K562 (cell line): ENCODE measurements around the gene ADORA2A. TPM values are rescaled to one million over a fixed set of nuclear protein-coding genes. Genes with fewer than 3 reads are reported as not detected.

Experiments used
- ATAC-seq: fragments of 200-7000 bp; cut with Tn5 transposase; 3 replicates; pipeline ENCODE4 v1.9.1; 2020; ENCODE audit warnings: moderate library complexity
- BruUV-seq: library from RNA; stranded (reverse); fragments of 400-500 nt; replicated peaks from 2 replicates; lab custom pipeline; 2021; lab: Mats Ljungman, UMichigan
- CTCF ChIA-PET: fragments of 300-600 bp; formaldehyde crosslinking; extraction: SDS; loops from one replicate; lab custom pipeline; 2021; ENCODE audit warnings: low intra/inter-chr PET ratio; lab: Yijun Ruan, JAX
- POLR2A ChIA-PET: fragments of 300-600, 350-650 bp; sonication (Branson Sonifier 250); formaldehyde crosslinking; extraction: SDS; loops from one replicate; lab custom pipeline; 2021; ENCODE audit warnings: antibody characterized with exemption, inconsistent platforms; lab: Yijun Ruan, JAX
- DNase-seq, 4 experiments: peaks; one replicate each; pipeline versions ENCODE4 v3.0.0 to v3.0.0-alpha.2; 2011 to 2018; ENCODE audit warnings: low spot score in 3 of 4, mixed read lengths in 3 of 4; ENCODE audit errors: extremely low read depth in 1 of 4
- FAIRE-seq: peaks from 2 replicates; lab custom pipeline; 2011; peaks lifted over from hg19 to GRCh38; lab: Jason Lieb, UNC
- H2AFZ ChIP-seq: 2 replicates; pipeline ENCODE4 v1.6.0; 2011; ENCODE audit warnings: low read depth, low read length, control low read depth, inconsistent platforms
- H3K27ac ChIP-seq: fragments of 200-600 bp; 3 replicates; pipeline ENCODE4 v1.8.0; 2011; ENCODE audit warnings: low read depth, mild to moderate bottlenecking, control low read depth, inconsistent platforms, low read length, moderate library complexity, mixed read lengths; ENCODE audit errors: extremely low read depth
- H3K27me3 ChIP-seq, 2 experiments: fragments of 300-600 bp in 1 of 2; 2 replicates in 1 of 2; 3 replicates in 1 of 2; pipeline versions ENCODE4 v1.6.0 to v1.8.0; 2011; ENCODE audit warnings: inconsistent platforms in 2 of 2, low read length in 2 of 2, mild to moderate bottlenecking in 1 of 2, mixed read lengths in 1 of 2, moderate library complexity in 1 of 2; ENCODE audit not compliant: control insufficient read depth in 2 of 2, insufficient read depth in 2 of 2
- H3K36me3 ChIP-seq: fragments of 300-600 bp; 3 replicates; pipeline ENCODE4 v1.8.0; 2011; ENCODE audit warnings: mild to moderate bottlenecking, low read length, inconsistent platforms; ENCODE audit not compliant: control insufficient read depth, insufficient read depth
- H3K4me1 ChIP-seq, 2 experiments: fragments of 200-600 bp in 1 of 2; replicated peaks in 1 of 2; 2 replicates in 1 of 2; 3 replicates in 1 of 2; pipeline versions ENCODE4 v1.5.1 to v1.8.0; 2011; ENCODE audit warnings: inconsistent platforms in 2 of 2, low read length in 2 of 2, mild to moderate bottlenecking in 1 of 2, mixed read lengths in 1 of 2, moderate library complexity in 1 of 2; ENCODE audit not compliant: control insufficient read depth in 2 of 2, insufficient read depth in 2 of 2
- H3K4me2 ChIP-seq: 2 replicates; pipeline ENCODE4 v1.6.1; 2011; ENCODE audit warnings: low read length, control low read depth, inconsistent platforms, mixed read lengths; ENCODE audit not compliant: insufficient read depth
- H3K4me3 ChIP-seq: fragments of 200-600 bp; sonication (generic), shearing (Covaris generic); 2 replicates; pipeline ENCODE4 v1.5.1; 2016; ENCODE audit warnings: control low read depth, inconsistent platforms
- H3K79me2 ChIP-seq: fragments of 200-600 bp; 3 replicates; pipeline ENCODE4 v1.8.0; 2011; ENCODE audit warnings: low read length, inconsistent platforms; ENCODE audit not compliant: control insufficient read depth, insufficient read depth
- H3K9ac ChIP-seq, 2 experiments: 2 replicates each; pipeline versions ENCODE4 v1.6.0 to v1.6.1; 2011; ENCODE audit warnings: low read depth in 2 of 2, low read length in 2 of 2, control low read depth in 1 of 2, inconsistent platforms in 1 of 2, mild to moderate bottlenecking in 1 of 2, mixed read lengths in 1 of 2; ENCODE audit not compliant: insufficient read depth in 1 of 2
- H3K9me1 ChIP-seq: one replicate; pipeline ENCODE4 v1.6.0; 2011; ENCODE audit warnings: inconsistent platforms, mild to moderate bottlenecking, low read length, moderate library complexity; ENCODE audit not compliant: control insufficient read depth, insufficient read depth
- H3K9me3 ChIP-seq: replicated peaks from 2 replicates; pipeline ENCODE4 v1.5.1; 2011; ENCODE audit warnings: low read depth, low read length, inconsistent platforms; ENCODE audit not compliant: control insufficient read depth, insufficient read depth
- H4K20me1 ChIP-seq: replicated peaks from 2 replicates; pipeline ENCODE4 v1.6.1; 2011; ENCODE audit warnings: low read length, inconsistent platforms, mixed read lengths; ENCODE audit not compliant: control insufficient read depth, insufficient read depth
- SMARCE1 ChIP-seq: fragments of 450-650 bp; IDR thresholded peaks from 2 replicates; pipeline ENCODE4 v1.7.1; 2016; ENCODE audit warnings: mild to moderate bottlenecking
- ZBED1 ChIP-seq: IDR thresholded peaks from 2 replicates; pipeline ENCODE4 v1.6.1; 2014
- WGBS: fragments of 100-300 bp; shearing (Covaris generic); methylation state at CpG from one replicate; pipeline ENCODE4 v1.1.6; 2016; ENCODE audit warnings: low coverage, mixed read lengths; ENCODE audit not compliant: insufficient coverage; ENCODE audit errors: missing lambda C conversion rate; 5-methylcytosine and 5-hydroxymethylcytosine counted together
- in situ Hi-C: fragments of 300-500 bp; cut with MboI; formaldehyde crosslinking; loops from 4 replicates; pipeline ENCODE4 v1.15.0; 2018; ENCODE audit warnings: inconsistent platforms, mixed read lengths
- intact Hi-C: fragments of 100-400 bp; cut with micrococcal nuclease; formaldehyde crosslinking; loops from 2 replicates; pipeline ENCODE4 v1.14.2; 2022
- polyA plus RNA-seq, 8 experiments: library from polyadenylated mRNA; depleted of rRNA in 4 of 8; stranded (reverse) in 5 of 8; unstranded in 3 of 8; fragments of >200 nt; fragmentation: Nextera tagmentation in 2 of 8; fragmentation: Illumina TruSeq in 1 of 8; extraction: Ambion mirVana in 2 of 8; extraction: Trizol in 1 of 8; gene quantifications; 2 replicates each; pipeline versions ENCODE4 v1.2.1 to v1.2.3, GENCODE V29; 2011 to 2014; ENCODE audit warnings: inconsistent platforms in 1 of 8, missing spikeins in 1 of 8
- total RNA-seq, 7 experiments: library from RNA; depleted of rRNA in 6 of 7; stranded (reverse); fragments of >200 nt in 6 of 7; fragmentation: Illumina TruSeq in 2 of 7; extraction: Trizol in 2 of 7; gene quantifications; 2 replicates each; pipeline versions ENCODE4 v1.2.1 to v1.2.3, GENCODE V29; 2011 to 2021; ENCODE audit warnings: low replicate concordance in 1 of 7
- TF ChIP-seq, protein P1 (sequence below), 2 experiments: fragments of 450-650 bp; formaldehyde crosslinking in 1 of 2; IDR thresholded peaks; 2 replicates each; pipeline versions ENCODE4 v1.4.0 to v1.6.1; 2014 to 2020; ENCODE audit warnings: mild to moderate bottlenecking in 2 of 2, borderline replicate concordance in 1 of 2, low read depth in 1 of 2
- TF ChIP-seq, protein P2 (sequence below), 3 experiments: IDR thresholded peaks in 2 of 3; conservative IDR thresholded peaks in 1 of 3; 2 replicates each; pipeline ENCODE4 v1.5.1; 2011 to 2012; ENCODE audit warnings: low read length in 3 of 3, mild to moderate bottlenecking in 3 of 3, control low read depth in 2 of 3, improper control_type of control experiment in 1 of 3, inconsistent platforms in 1 of 3, low read depth in 1 of 3, mixed read lengths in 1 of 3, moderate library complexity in 1 of 3; ENCODE audit not compliant: insufficient read depth in 2 of 3

Gene ADORA2A
- total and polyA plus RNA-seq, 9 of the 15 experiments (the other 6 are each of a cell fraction or from before 2014, with no cell fraction given), result 0.15 to 2.1 (median 0.66) TPM; not detected in 2

DNA sequence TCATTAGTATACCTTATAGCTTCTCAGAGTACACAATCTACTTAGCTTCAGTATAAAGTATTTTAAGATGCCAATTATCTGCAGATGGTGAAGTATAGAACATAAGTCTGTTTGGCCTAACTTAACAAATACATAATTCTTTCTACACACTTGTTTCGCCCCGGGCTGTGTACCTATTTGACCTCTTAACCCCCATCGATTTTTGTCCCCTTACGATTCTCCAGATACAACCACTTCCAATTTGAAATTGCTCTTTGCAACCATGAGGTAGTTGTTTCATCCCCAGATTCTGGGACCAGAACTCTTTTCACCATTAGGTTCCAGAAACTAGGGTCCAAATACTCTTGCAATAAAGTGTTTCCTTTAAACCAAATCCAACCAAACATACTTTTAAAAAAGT is 57.8 kb downstream of the ADORA2A start (continued):
- TF ChIP-seq, protein P1, sequence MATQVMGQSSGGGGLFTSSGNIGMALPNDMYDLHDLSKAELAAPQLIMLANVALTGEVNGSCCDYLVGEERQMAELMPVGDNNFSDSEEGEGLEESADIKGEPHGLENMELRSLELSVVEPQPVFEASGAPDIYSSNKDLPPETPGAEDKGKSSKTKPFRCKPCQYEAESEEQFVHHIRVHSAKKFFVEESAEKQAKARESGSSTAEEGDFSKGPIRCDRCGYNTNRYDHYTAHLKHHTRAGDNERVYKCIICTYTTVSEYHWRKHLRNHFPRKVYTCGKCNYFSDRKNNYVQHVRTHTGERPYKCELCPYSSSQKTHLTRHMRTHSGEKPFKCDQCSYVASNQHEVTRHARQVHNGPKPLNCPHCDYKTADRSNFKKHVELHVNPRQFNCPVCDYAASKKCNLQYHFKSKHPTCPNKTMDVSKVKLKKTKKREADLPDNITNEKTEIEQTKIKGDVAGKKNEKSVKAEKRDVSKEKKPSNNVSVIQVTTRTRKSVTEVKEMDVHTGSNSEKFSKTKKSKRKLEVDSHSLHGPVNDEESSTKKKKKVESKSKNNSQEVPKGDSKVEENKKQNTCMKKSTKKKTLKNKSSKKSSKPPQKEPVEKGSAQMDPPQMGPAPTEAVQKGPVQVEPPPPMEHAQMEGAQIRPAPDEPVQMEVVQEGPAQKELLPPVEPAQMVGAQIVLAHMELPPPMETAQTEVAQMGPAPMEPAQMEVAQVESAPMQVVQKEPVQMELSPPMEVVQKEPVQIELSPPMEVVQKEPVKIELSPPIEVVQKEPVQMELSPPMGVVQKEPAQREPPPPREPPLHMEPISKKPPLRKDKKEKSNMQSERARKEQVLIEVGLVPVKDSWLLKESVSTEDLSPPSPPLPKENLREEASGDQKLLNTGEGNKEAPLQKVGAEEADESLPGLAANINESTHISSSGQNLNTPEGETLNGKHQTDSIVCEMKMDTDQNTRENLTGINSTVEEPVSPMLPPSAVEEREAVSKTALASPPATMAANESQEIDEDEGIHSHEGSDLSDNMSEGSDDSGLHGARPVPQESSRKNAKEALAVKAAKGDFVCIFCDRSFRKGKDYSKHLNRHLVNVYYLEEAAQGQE (IDR thresholded peaks at IDR 0.05; ENCODE audit: borderline replicate concordance), result no peak
- TF ChIP-seq, protein P1 (CRISPR knock-in tag; IDR thresholded peaks at IDR 0.05; ENCODE audit: low read depth), result no peak
- no peak for TF ChIP-seq ZBED1

DNA sequence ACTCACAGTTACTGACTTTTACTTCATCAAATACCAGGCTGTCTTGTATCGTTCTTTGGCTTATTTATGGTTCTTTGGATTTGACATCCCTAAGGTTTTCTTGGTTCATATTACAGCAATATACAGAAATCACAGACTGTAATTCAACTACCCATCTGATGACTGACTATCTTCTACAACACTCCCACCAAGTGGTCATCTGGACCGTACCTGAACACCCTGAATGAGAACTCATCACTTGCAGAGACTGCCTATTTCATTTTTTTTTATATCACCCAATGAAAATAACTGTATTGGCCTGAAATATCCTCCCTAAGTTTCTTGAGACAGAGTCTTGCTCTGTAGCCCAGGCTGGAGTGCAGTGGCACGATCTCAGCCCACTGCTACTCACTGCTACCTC is 58.2 kb downstream of the ADORA2A start:
- no peak for FAIRE-seq
- TF ChIP-seq, protein P2, sequence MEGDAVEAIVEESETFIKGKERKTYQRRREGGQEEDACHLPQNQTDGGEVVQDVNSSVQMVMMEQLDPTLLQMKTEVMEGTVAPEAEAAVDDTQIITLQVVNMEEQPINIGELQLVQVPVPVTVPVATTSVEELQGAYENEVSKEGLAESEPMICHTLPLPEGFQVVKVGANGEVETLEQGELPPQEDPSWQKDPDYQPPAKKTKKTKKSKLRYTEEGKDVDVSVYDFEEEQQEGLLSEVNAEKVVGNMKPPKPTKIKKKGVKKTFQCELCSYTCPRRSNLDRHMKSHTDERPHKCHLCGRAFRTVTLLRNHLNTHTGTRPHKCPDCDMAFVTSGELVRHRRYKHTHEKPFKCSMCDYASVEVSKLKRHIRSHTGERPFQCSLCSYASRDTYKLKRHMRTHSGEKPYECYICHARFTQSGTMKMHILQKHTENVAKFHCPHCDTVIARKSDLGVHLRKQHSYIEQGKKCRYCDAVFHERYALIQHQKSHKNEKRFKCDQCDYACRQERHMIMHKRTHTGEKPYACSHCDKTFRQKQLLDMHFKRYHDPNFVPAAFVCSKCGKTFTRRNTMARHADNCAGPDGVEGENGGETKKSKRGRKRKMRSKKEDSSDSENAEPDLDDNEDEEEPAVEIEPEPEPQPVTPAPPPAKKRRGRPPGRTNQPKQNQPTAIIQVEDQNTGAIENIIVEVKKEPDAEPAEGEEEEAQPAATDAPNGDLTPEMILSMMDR (IDR thresholded peaks at IDR 0.05 in 2 of 3, conservative IDR thresholded peaks at IDR 0.05 in 1 of 3; ENCODE audit: insufficient read depth in 2 of 3, low read depth in 1 of 3, low read length in 3 of 3), result peak in 1 of 3 experiments; percentile 24; a peak in 1 of 6 replicates
- TF ChIP-seq SMARCE1, result no peak

More for the DNA sequence above, 58.2 kb downstream of the ADORA2A start:
- intact Hi-C loops, result loop anchor here (5.0 kb wide), 1 partner anchor 63 kb away; no protein-coding TSS in a partner anchor
- Histone ChIP-seq H4K20me1 (no peaks in the 10 kb centered on the region), H3K27me3 (no peaks in the 10 kb centered on the region), H3K27ac (no peak overlapping the region), H3K4me2 (no peak overlapping the region), H3K79me2 (no peaks in the 10 kb centered on the region), H3K4me3 (no peak overlapping the region), H3K9ac (no peak overlapping the region), H3K9me3 (no peaks in the 10 kb centered on the region), H3K4me1 (no peaks in the 10 kb centered on the region; a peak in 2 of 5 replicates), H2AFZ (no peak overlapping the region), H3K9me1 (no peaks in the 10 kb centered on the region), H3K36me3 (no peaks in the 10 kb centered on the region)
- in situ Hi-C loops, result no loop called here
- 20% methylated on average over 3 of the region's 3 CpGs for WGBS
- no peak for DNase-seq
- POLR2A ChIA-PET, result no interaction called here
- ATAC-seq, result 0 out of 3 replicates have a peak, but pooled peaks have one; percentile 35
- no TSS peak for BruUV-seq
- CTCF ChIA-PET, result no interaction called here
